GM12878 (cell line): ENCODE results near the gene TRDMT1. TPM values are rescaled to one million over a fixed set of nuclear protein-coding genes. Genes with fewer than 3 reads are reported as not detected.

Source experiments
- ATAC-seq: fragments of 200-7000 bp; cut with Tn5 transposase; 3 replicates; pipeline ENCODE4 v1.9.1; 2020; ENCODE audit warnings: mild to moderate bottlenecking, moderate library complexity
- BruUV-seq: library from RNA; stranded (reverse); fragments of 400-500 nt; replicated peaks from 2 replicates; lab custom pipeline; 2021; lab: Mats Ljungman, UMichigan
- CTCF ChIA-PET: fragments of 300-600 bp; sonication (Branson Sonifier 250); formaldehyde crosslinking; extraction: SDS; loops from one replicate; lab custom pipeline; 2021; ENCODE audit warnings: inconsistent platforms; lab: Yijun Ruan, JAX
- POLR2A ChIA-PET: fragments of 350-600 bp; formaldehyde crosslinking; extraction: SDS; loops from one replicate; lab custom pipeline; 2021; ENCODE audit warnings: inconsistent platforms; lab: Charles Lee
- RAD21 ChIA-PET: fragments of 300-600 bp; sonication (Branson Sonifier 250); formaldehyde crosslinking; loops from one replicate; lab custom pipeline; 2023; ENCODE audit warnings: antibody characterized with exemption; ENCODE audit not compliant: unreplicated experiment; lab: Charles Lee
- SMC1A ChIA-PET: fragments of 300-600 bp; sonication (Branson Sonifier 250); formaldehyde crosslinking; loops from one replicate; lab custom pipeline; 2023; ENCODE audit not compliant: unreplicated experiment, uncharacterized antibody; lab: Charles Lee
- DNase-seq: peaks from one replicate; pipeline ENCODE4 v3.0.0-alpha.2; 2011; ENCODE audit warnings: low read depth, low spot score
- FAIRE-seq: peaks from 3 replicates; lab custom pipeline; 2011; peaks lifted over from hg19 to GRCh38; lab: Jason Lieb, UNC
- H2AFZ ChIP-seq: 2 replicates; pipeline ENCODE4 v1.6.0; 2011; ENCODE audit warnings: low read depth, low read length, control low read depth; ENCODE audit not compliant: control insufficient read depth
- H3K27ac ChIP-seq: 2 replicates; pipeline ENCODE4 v1.5.1; 2011; ENCODE audit warnings: control low read depth; ENCODE audit not compliant: control insufficient read depth, insufficient read depth
- H3K27me3 ChIP-seq, 2 experiments: replicated peaks in 1 of 2; 2 replicates each; pipeline versions ENCODE4 v1.6.0 to v1.6.1; 2011; ENCODE audit warnings: low read length in 1 of 2; ENCODE audit not compliant: control insufficient read depth in 2 of 2, insufficient read depth in 2 of 2
- H3K36me3 ChIP-seq, 2 experiments: 2 replicates each; pipeline ENCODE4 v1.5.1; 2011; ENCODE audit warnings: low read length in 1 of 2; ENCODE audit not compliant: control insufficient read depth in 2 of 2, insufficient read depth in 2 of 2
- H3K4me1 ChIP-seq: 2 replicates; pipeline ENCODE4 v1.6.1; 2011; ENCODE audit warnings: mild to moderate bottlenecking, low read length, moderate library complexity, mixed read lengths; ENCODE audit not compliant: control insufficient read depth, insufficient read depth
- H3K4me2 ChIP-seq: 2 replicates; pipeline ENCODE4 v1.6.0; 2011; ENCODE audit warnings: control low read depth; ENCODE audit not compliant: control insufficient read depth, insufficient read depth
- H3K4me3 ChIP-seq: fragments of 200-600 bp; sonication (generic); 2 replicates; pipeline ENCODE4 v1.5.1; 2016
- H3K79me2 ChIP-seq: 2 replicates; pipeline ENCODE4 v1.6.0; 2011; ENCODE audit warnings: low read length; ENCODE audit not compliant: control insufficient read depth, insufficient read depth
- H3K9ac ChIP-seq: 2 replicates; pipeline ENCODE4 v1.8.0; 2011; ENCODE audit warnings: low read length, control low read depth, mixed read lengths; ENCODE audit not compliant: control insufficient read depth, insufficient read depth
- H3K9me3 ChIP-seq: replicated peaks from 3 replicates; pipeline ENCODE4 v1.5.1; 2011; ENCODE audit warnings: mild to moderate bottlenecking, low read length; ENCODE audit not compliant: control insufficient read depth, insufficient read depth
- H4K20me1 ChIP-seq: 2 replicates; pipeline ENCODE4 v1.6.0; 2011; ENCODE audit not compliant: control insufficient read depth, insufficient read depth
- CBX5 ChIP-seq: sonication (generic); IDR thresholded peaks from 2 replicates; pipeline ENCODE4 v1.6.1; 2016; ENCODE audit warnings: low read depth, moderate library complexity, mild to moderate bottlenecking, inconsistent platforms
- IKZF2 ChIP-seq, 2 experiments: fragments of 450-650 bp; IDR thresholded peaks; 2 replicates each; pipeline ENCODE4 v1.6.1; 2017; ENCODE audit warnings: mild to moderate bottlenecking in 2 of 2, moderate library complexity in 2 of 2
- MEF2B ChIP-seq: fragments of 450-650 bp; IDR thresholded peaks from 2 replicates; pipeline ENCODE4 v1.6.1; 2018; ENCODE audit warnings: mild to moderate bottlenecking, moderate library complexity; ENCODE audit not compliant: partially characterized antibody, poor library complexity, severe bottlenecking
- MLLT1 ChIP-seq: fragments of 450-650 bp; IDR thresholded peaks from 2 replicates; pipeline ENCODE4 v1.6.1; 2016; ENCODE audit warnings: mild to moderate bottlenecking
- MXI1 ChIP-seq: fragments of 150-350 bp; IDR thresholded peaks from 2 replicates; pipeline ENCODE4 v1.6.1; 2011; ENCODE audit warnings: low read depth, mild to moderate bottlenecking, inconsistent platforms, low read length, improper control_type of control experiment
- NR2C2 ChIP-seq: IDR thresholded peaks from 2 replicates; pipeline ENCODE4 v1.6.1; 2011; ENCODE audit warnings: borderline replicate concordance, low read depth; ENCODE audit not compliant: control insufficient read depth, insufficient read length
- POLR2AphosphoS2 ChIP-seq: IDR thresholded peaks from 2 replicates; pipeline ENCODE4 v1.6.1; 2011; ENCODE audit warnings: low read depth, mild to moderate bottlenecking, low read length, improper control_type of control experiment, moderate library complexity
- RFX5 ChIP-seq: IDR thresholded peaks from 2 replicates; pipeline ENCODE4 v1.6.1; 2011; ENCODE audit warnings: low read depth, low read length, improper control_type of control experiment
- SIN3A ChIP-seq: IDR thresholded peaks from 2 replicates; pipeline ENCODE4 v1.6.1; 2012; ENCODE audit warnings: low read depth, low read length, improper control_type of control experiment
- SMAD1 ChIP-seq: fragments of 450-650 bp; IDR thresholded peaks from 2 replicates; pipeline ENCODE4 v1.6.1; 2018; ENCODE audit warnings: mild to moderate bottlenecking, low read depth; ENCODE audit not compliant: partially characterized antibody
- SREBF2 ChIP-seq: IDR thresholded peaks from 2 replicates; pipeline ENCODE4 v1.6.1; 2012; ENCODE audit warnings: mild to moderate bottlenecking, low read length
- SUPT20H ChIP-seq: IDR thresholded peaks from 2 replicates; pipeline ENCODE4 v1.6.1; 2011; ENCODE audit warnings: low read depth, mild to moderate bottlenecking, low read length, moderate library complexity, borderline replicate concordance; ENCODE audit not compliant: control insufficient read depth
- ZNF24 ChIP-seq: fragments of 450-650 bp; IDR thresholded peaks from 2 replicates; pipeline ENCODE4 v1.6.1; 2017; ENCODE audit warnings: antibody characterized with exemption, mild to moderate bottlenecking
- WGBS: methylation state at CpG from one replicate; pipeline ENCODE4 v1.1.6; 2016; ENCODE audit warnings: low lambda C conversion rate; ENCODE audit not compliant: insufficient replicate concordance, insufficient coverage; ENCODE audit errors: missing lambda C conversion rate; 5-methylcytosine and 5-hydroxymethylcytosine counted together
- in situ Hi-C: fragments of 300-500 bp; cut with MboI; formaldehyde crosslinking; loops from 9 replicates; pipeline ENCODE4 v1.14.3; 2018; ENCODE audit warnings: mixed read lengths
- intact Hi-C: fragments of 100-400 bp; cut with micrococcal nuclease; formaldehyde crosslinking; loops from one replicate; pipeline ENCODE4 v1.14.2; 2022; ENCODE audit not compliant: unreplicated experiment
- polyA plus RNA-seq, 11 experiments: library from polyadenylated mRNA; depleted of rRNA in 4 of 11; unstranded in 6 of 11; stranded (reverse) in 5 of 11; fragments of >200 nt; fragmentation: Nextera tagmentation in 4 of 11; fragmentation: Illumina TruSeq in 1 of 11; extraction: Ambion mirVana in 4 of 11; extraction: Trizol in 1 of 11; gene quantifications; 1 replicate in 1 of 11; 2 replicates in 10 of 11; pipeline versions ENCODE4 v1.2.1 to v1.2.3, GENCODE V29; 2011 to 2016; ENCODE audit warnings: inconsistent platforms in 2 of 11, missing spikeins in 2 of 11, low read depth in 1 of 11
- total RNA-seq, 4 experiments: library from RNA; depleted of rRNA in 3 of 4; stranded (reverse); fragments of >200 nt in 3 of 4; fragmentation: Illumina TruSeq in 1 of 4; extraction: Trizol in 1 of 4; gene quantifications; 2 replicates each; pipeline versions ENCODE4 v1.2.1 to v1.2.3, GENCODE V29; 2013 to 2021

TRDMT1 gene
- total and polyA plus RNA-seq, 10 of the 15 experiments (the other 5 are each of a cell fraction or from before 2014, with no cell fraction given) = 2.3 to 9.7 (median 4.6) TPM

- TF ChIP-seq MXI1 = no peak
- no peak for TF ChIP-seq SREBF2
- no peak for TF ChIP-seq CBX5
- TF ChIP-seq IKZF2 (IDR thresholded peaks at IDR 0.05) = no peak
- no peak for TF ChIP-seq SMAD1
Measured at GRCh38 chr10:17196573-17196972, 4.9 kb downstream of the TRDMT1 start (continued).

GRCh38 chr10:17196045-17196444 is 5.4 kb downstream of the TRDMT1 start:
- TF ChIP-seq NR2C2 = no peak
- TF ChIP-seq POLR2AphosphoS2 = no peak
- TF ChIP-seq RFX5 = no peak
- no peak for TF ChIP-seq SIN3A
- TF ChIP-seq MEF2B = no peak
- TF ChIP-seq SUPT20H = no peak
- TF ChIP-seq ZNF24 = no peak
- TF ChIP-seq MLLT1 = no peak
- SMC1A ChIA-PET = interaction anchor here (0.7 to 2.0 kb wide), 3 partner anchors 10 to 901 kb away, joined by 3 to 5 read pairs (median 4); no protein-coding TSS in a partner anchor
- H3K27me3 ChIP-seq = no peaks in the 10 kb centered on the region
- RAD21 ChIA-PET = no interaction called here
- no peak overlapping the region for H3K27ac ChIP-seq
- no peak for ATAC-seq
- H3K4me1 ChIP-seq = no peaks in the 10 kb centered on the region
- in situ Hi-C loops (no loop called here), intact Hi-C loops (no loop called here)
- no peak for FAIRE-seq
- no peak overlapping the region for H3K4me2 ChIP-seq
- H2AFZ ChIP-seq = no peak overlapping the region
- CTCF ChIA-PET = no interaction called here
- POLR2A ChIA-PET = no interaction called here
- BruUV-seq = no TSS peak
- no peaks in the 10 kb centered on the region for H3K9me3 ChIP-seq
- H4K20me1 ChIP-seq = no peaks in the 10 kb centered on the region
- H3K36me3 ChIP-seq = no peaks in the 10 kb centered on the region
- DNase-seq = no peak
- 81% methylated on average over 2 of the region's 2 CpGs for WGBS
- H3K9ac ChIP-seq = no peak overlapping the region
- H3K79me2 ChIP-seq = no peaks in the 10 kb centered on the region
- H3K4me3 ChIP-seq = no peak overlapping the region
